Measurements from ENCODE around the gene ERVFRD-1. TPM values are rescaled to one million over a fixed set of nuclear protein-coding genes. Genes with fewer than 3 reads are reported as not detected.
A peak's percentile ranks its signal among the peaks of the same experiment; 100 is the strongest.

ERVFRD-1 gene
- total and polyA plus RNA-seq, 5 donors = 0.05 to 0.09 (median 0.09) TPM; not detected in 2

DNA sequence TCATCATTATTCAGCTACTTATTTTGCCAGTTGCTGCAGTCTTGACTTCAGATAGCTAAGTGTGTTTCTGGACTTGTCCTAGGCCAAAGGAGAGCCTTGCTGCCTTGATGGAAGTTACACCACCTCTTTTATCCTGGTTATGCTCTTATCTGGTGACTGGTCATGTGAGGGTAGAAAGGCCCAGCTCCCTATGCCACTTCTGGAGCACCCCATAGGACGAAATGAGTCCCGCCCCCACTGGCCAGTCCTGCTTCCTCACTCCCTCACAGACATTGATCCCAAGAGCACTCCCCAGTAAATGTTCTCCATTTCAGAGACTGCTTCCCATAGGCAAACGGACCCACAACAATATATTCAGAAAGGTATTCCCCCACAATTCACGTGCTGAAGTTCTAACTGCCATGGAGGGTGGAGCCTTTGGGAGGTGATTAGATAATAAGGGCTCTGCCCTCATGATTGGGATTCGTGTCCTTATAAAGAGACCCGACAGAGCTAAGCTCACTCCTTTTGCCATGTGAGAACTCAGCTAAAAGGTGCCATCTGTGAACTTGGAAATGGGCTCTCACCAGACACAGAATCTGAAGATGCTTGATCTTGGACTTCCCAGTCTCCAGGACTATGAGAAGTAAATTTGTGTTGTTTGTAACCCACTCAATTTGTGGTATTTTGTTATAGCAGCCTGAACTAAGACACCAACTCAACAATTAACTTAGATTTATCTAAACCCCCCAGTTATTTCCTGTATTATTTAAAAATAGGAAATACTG is 45.9 kb downstream of the ERVFRD-1 start:
- no peak overlapping the region for H3K4me3 ChIP-seq (ENCODE audit: low read length)
- H3K27me3 ChIP-seq (ENCODE audit: control insufficient read depth, insufficient read depth) = no peaks in the 10 kb centered on the region
- no peaks in the 10 kb centered on the region for H3K4me1 ChIP-seq (ENCODE audit: control insufficient read depth, insufficient read depth, low read length)
- no peaks in the 10 kb centered on the region for H3K9me3 ChIP-seq (ENCODE audit: control insufficient read depth, low read length)
- WGBS = 84% methylated on average over 6 of the region's 6 CpGs
- intact Hi-C loops (cut with DNase I) = loop anchor here (5.0 kb wide), 1 partner anchor 113 kb away; no protein-coding TSS in a partner anchor
- no peak overlapping the region for H3K27ac ChIP-seq (ENCODE audit: low read length)
- DNase-seq (peak in 1 of 3 donors; percentile 40), ATAC-seq (no peak)

DNA sequence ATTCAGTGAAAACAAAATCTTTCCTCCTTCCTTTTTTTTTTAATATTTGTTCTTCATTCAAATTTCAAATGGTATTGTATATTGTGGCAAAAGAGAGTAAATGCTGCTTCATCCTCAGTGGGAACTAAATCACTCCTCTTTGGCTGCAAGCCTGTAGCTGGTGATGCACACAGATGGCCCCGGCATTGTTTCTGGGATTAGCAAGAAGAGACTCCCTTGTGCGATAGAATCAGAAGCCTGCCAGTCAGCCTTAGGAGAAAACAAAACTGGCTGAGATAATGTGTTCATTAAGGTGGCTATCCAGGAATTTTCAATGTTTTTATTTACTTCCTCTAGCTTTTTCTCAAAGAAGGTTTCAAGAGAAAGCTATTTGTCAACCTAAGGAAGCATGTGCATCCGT is 46.7 kb downstream of the ERVFRD-1 start:
- intact Hi-C loops (cut with DNase I) = loop anchor here (5.0 kb wide), 1 partner anchor 113 kb away; no protein-coding TSS in a partner anchor
- DNase-seq (no peak), ATAC-seq (no peak)
- no peak overlapping the region for H3K27ac ChIP-seq (ENCODE audit: low read length)
- no peaks in the 10 kb centered on the region for H3K4me1 ChIP-seq (ENCODE audit: control insufficient read depth, insufficient read depth, low read length)
- WGBS = 68% methylated on average over 3 of the region's 3 CpGs
- no peaks in the 10 kb centered on the region for H3K27me3 ChIP-seq (ENCODE audit: control insufficient read depth, insufficient read depth)
- no peaks in the 10 kb centered on the region for H3K9me3 ChIP-seq (ENCODE audit: control insufficient read depth, low read length)
- H3K4me3 ChIP-seq (ENCODE audit: low read length) = no peak overlapping the region

DNA sequence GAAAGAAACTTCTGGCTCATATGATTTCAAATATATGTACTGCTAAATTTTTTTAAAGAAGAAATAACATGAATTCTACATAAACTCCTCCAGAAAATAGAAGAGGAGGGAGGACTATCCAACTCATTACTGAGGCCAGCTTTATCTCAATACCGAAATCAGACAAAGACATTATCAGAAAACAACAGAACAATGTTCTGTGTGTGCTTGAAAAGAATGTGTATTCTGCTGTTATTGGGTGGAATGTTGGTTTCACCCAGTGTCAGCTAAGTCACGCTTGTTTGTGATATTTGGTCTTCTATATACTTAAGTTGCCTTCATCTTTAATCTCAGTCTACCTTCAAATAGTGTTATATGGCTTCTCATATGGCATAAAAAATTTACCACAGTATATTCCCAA is 48.8 kb downstream of the ERVFRD-1 start:
- H3K27me3 ChIP-seq (ENCODE audit: control insufficient read depth, insufficient read depth) = no peaks in the 10 kb centered on the region
- no peak for ATAC-seq
- no peaks in the 10 kb centered on the region for H3K4me1 ChIP-seq (ENCODE audit: control insufficient read depth, insufficient read depth, low read length)
- H3K27ac ChIP-seq (ENCODE audit: low read length) = no peak overlapping the region
- H3K9me3 ChIP-seq (ENCODE audit: control insufficient read depth, low read length) = no peaks in the 10 kb centered on the region
- DNase-seq = no peak
- 78% methylated on average over 2 of the region's 2 CpGs for WGBS
- H3K4me3 ChIP-seq (ENCODE audit: low read length) = no peak overlapping the region
- intact Hi-C loops (cut with DNase I) = no loop called here

- Histone ChIP-seq H3K4me1 (ENCODE audit: control insufficient read depth, insufficient read depth, low read length) (no peaks in the 10 kb centered on the region), H3K27ac (ENCODE audit: low read length) (no peak overlapping the region), H3K4me3 (ENCODE audit: low read length) (no peak overlapping the region), H3K9me3 (ENCODE audit: control insufficient read depth, low read length) (no peaks in the 10 kb centered on the region), H3K27me3 (ENCODE audit: control insufficient read depth, insufficient read depth) (no peaks in the 10 kb centered on the region)
- WGBS = 93% methylated on average over 4 of the region's 4 CpGs
- intact Hi-C loops (cut with DNase I) = no loop called here
- DNase-seq (no peak), ATAC-seq (no peak)
Measured at GRCh38 chr6:11062083-11062482, 49.4 kb downstream of the ERVFRD-1 start.

DNA sequence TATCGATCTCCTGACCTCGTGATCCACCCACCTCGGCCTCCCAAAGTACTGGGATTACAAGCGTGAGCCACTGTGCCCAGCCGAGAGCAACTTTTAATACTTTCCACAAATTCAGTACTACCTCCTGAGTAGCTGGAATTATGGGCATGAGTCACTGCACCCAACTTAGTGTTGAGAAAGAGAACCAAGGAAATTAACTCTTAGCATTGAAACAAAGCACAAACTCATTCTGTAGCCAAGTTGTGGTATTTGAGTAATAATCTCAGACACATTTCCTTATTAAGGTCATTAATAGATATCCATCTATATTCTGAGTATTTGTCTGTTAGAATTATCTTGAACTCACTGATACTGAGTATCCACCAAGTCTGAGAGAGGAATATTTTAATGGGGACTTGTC is 53.1 kb downstream of the ERVFRD-1 start:
- no peaks in the 10 kb centered on the region for H3K4me1 ChIP-seq (ENCODE audit: control insufficient read depth, insufficient read depth, low read length)
- ATAC-seq = no peak
- no peak overlapping the region for H3K27ac ChIP-seq (ENCODE audit: low read length)
- no peak for DNase-seq
- intact Hi-C loops (cut with DNase I) = no loop called here
- WGBS = 97% methylated on average over 5 of the region's 5 CpGs
- no peak overlapping the region for H3K4me3 ChIP-seq (ENCODE audit: low read length)
- no peaks in the 10 kb centered on the region for H3K27me3 ChIP-seq (ENCODE audit: control insufficient read depth, insufficient read depth)
- H3K9me3 ChIP-seq (ENCODE audit: control insufficient read depth, low read length) = no peaks in the 10 kb centered on the region

DNA sequence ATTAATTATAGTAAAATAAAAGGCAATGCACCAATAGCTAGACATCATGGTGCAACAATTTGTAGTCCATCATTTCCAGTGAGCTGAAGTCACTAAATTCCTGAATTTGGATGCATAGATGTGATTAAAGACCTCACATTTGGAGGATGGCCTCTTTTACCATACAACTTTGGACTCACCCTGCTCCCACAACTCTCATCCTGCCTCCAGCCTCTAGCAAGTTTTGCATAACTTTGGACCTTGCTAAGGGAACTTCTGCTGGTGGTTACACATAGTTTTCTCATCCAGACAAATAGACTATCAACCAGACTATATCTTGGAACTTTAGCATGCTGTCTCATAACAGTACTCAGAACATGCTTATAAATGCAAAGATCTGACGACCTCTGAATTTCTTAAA is 54.7 kb downstream of the ERVFRD-1 start:
- no peak for ATAC-seq
- WGBS = 69% methylated on average over 1 of the region's 1 CpG
- DNase-seq = no peak
- intact Hi-C loops (cut with DNase I) = no loop called here
- no peaks in the 10 kb centered on the region for H3K4me1 ChIP-seq (ENCODE audit: control insufficient read depth, insufficient read depth, low read length)
- no peaks in the 10 kb centered on the region for H3K9me3 ChIP-seq (ENCODE audit: control insufficient read depth, low read length)
- no peak overlapping the region for H3K27ac ChIP-seq (ENCODE audit: low read length)
- H3K27me3 ChIP-seq (ENCODE audit: control insufficient read depth, insufficient read depth) = no peaks in the 10 kb centered on the region
- H3K4me3 ChIP-seq (ENCODE audit: low read length) = no peak overlapping the region

- Histone ChIP-seq H3K27me3 (ENCODE audit: control insufficient read depth, insufficient read depth) (no peaks in the 10 kb centered on the region), H3K9me3 (ENCODE audit: control insufficient read depth, low read length) (no peaks in the 10 kb centered on the region), H3K4me1 (ENCODE audit: control insufficient read depth, insufficient read depth, low read length) (no peaks in the 10 kb centered on the region), H3K27ac (ENCODE audit: low read length) (no peak overlapping the region), H3K4me3 (ENCODE audit: low read length) (no peak overlapping the region)
- ATAC-seq = no peak
- DNase-seq = no peak
- intact Hi-C loops (cut with DNase I) = no loop called here
- 59% methylated on average over 4 of the region's 4 CpGs for WGBS
Measured at GRCh38 chr6:11055127-11055627, 56.3 kb downstream of the ERVFRD-1 start.

DNA sequence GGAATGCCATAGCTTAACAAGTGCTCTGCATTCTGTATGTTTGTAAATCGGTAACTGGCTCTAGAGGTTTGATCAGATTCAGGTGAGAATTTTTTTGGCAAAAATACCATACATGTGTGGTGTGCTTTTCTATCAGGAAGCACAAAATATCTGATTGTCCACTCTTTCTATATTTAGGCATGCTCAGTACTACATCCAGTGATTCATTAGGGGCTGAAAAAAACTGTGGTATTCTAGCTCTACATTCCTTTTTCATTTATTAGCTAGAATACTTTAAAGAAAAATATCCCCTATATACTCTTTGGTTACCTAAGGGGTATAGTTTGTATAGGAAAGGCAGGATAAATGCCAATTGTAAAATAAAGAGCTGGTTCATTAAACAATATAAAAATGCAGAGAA is 56.8 kb downstream of the ERVFRD-1 start:
- H3K4me1 ChIP-seq (ENCODE audit: control insufficient read depth, insufficient read depth, low read length) = no peaks in the 10 kb centered on the region
- intact Hi-C loops (cut with DNase I) = no loop called here
- WGBS = 88% methylated on average over 1 of the region's 1 CpG
- H3K4me3 ChIP-seq (ENCODE audit: low read length) = no peak overlapping the region
- DNase-seq (no peak), ATAC-seq (no peak)
- no peaks in the 10 kb centered on the region for H3K27me3 ChIP-seq (ENCODE audit: control insufficient read depth, insufficient read depth)
- H3K27ac ChIP-seq (ENCODE audit: low read length) = no peak overlapping the region
- H3K9me3 ChIP-seq (ENCODE audit: control insufficient read depth, low read length) = no peaks in the 10 kb centered on the region

GRCh38 chr6:11053307-11053706 is 58.2 kb downstream of the ERVFRD-1 start:
- no peak for ATAC-seq
- DNase-seq = no peak
- intact Hi-C loops (cut with DNase I) = no loop called here

More at GRCh38 chr6:11053307-11053706, 58.2 kb downstream of the ERVFRD-1 start:
- WGBS = 87% methylated on average over 5 of the region's 5 CpGs
- Histone ChIP-seq H3K4me1 (ENCODE audit: control insufficient read depth, insufficient read depth, low read length) (no peaks in the 10 kb centered on the region), H3K27ac (ENCODE audit: low read length) (no peak overlapping the region), H3K4me3 (ENCODE audit: low read length) (no peak overlapping the region), H3K27me3 (ENCODE audit: control insufficient read depth, insufficient read depth) (no peaks in the 10 kb centered on the region), H3K9me3 (ENCODE audit: control insufficient read depth, low read length) (no peaks in the 10 kb centered on the region)
